HG03565 (cell line): ENCODE results near the gene PRF1.
"Not testable (repeated sequence)": the region's sequence is repeated elsewhere in the genome, so short reads cannot be mapped to it uniquely, and the experiment has no call there.

Experiments used
- ATAC-seq: cut with Tn5 transposase; IDR thresholded peaks from one replicate; pipeline ENCODE4 v1.9.1; 2021; ENCODE audit warnings: mild to moderate bottlenecking, moderate library complexity; ENCODE audit not compliant: unreplicated experiment

PRF1 gene

GRCh38 chr10:70602665-70603448 lies at the start of gene PRF1:
Gene PRF1, minus strand, starts transcription at chr10:70602741. Its CDS starts 1,839 bp downstream, at chr10:70600902.
- no peak for ATAC-seq

GRCh38 chr10:70651661-70652060 lies 49.1 kb upstream of the PRF1 start:
- no peak for ATAC-seq

GRCh38 chr10:70650718-70651117 lies 48.2 kb upstream of the PRF1 start:
- ATAC-seq: no peak

GRCh38 chr10:70650104-70650503 lies 47.6 kb upstream of the PRF1 start:
- no peak for ATAC-seq

- ATAC-seq: no peak
These were observed 47.0 kb upstream of the PRF1 start for GRCh38 chr10:70649526-70649925.

GRCh38 chr10:70648427-70648826 lies 45.9 kb upstream of the PRF1 start:
- no peak for ATAC-seq

- ATAC-seq: no peak
These were observed 44.5 kb upstream of the PRF1 start for GRCh38 chr10:70647086-70647485.

- ATAC-seq: not testable (repeated sequence)
These were observed 42.4 kb upstream of the PRF1 start for GRCh38 chr10:70644959-70645358.

GRCh38 chr10:70643272-70643671 lies 40.7 kb upstream of the PRF1 start:
- not testable (repeated sequence) for ATAC-seq

GRCh38 chr10:70639640-70640383 lies 37.3 kb upstream of the PRF1 start:
- not testable (repeated sequence) for ATAC-seq

GRCh38 chr10:70634515-70634914 lies 32.0 kb upstream of the PRF1 start:
- ATAC-seq: not testable (repeated sequence)

- no peak for ATAC-seq
These were observed 31.5 kb upstream of the PRF1 start for GRCh38 chr10:70634011-70634410.

- not testable (repeated sequence) for ATAC-seq
These were observed 29.2 kb upstream of the PRF1 start for GRCh38 chr10:70631735-70632134.

GRCh38 chr10:70629338-70629737 lies 26.8 kb upstream of the PRF1 start:
- no peak for ATAC-seq

- ATAC-seq: no peak
These were observed 23.5 kb upstream of the PRF1 start for GRCh38 chr10:70626056-70626455.

- ATAC-seq: no peak
These were observed 20.7 kb upstream of the PRF1 start for GRCh38 chr10:70622981-70623844.

- no peak for ATAC-seq
These were observed 20.0 kb upstream of the PRF1 start for GRCh38 chr10:70622541-70622940.

- ATAC-seq: no peak
These were observed 19.1 kb upstream of the PRF1 start for GRCh38 chr10:70621503-70622078.

GRCh38 chr10:70620020-70620289 lies 17.4 kb upstream of the PRF1 start:
- no peak for ATAC-seq

- ATAC-seq: no peak
These were observed 16.9 kb upstream of the PRF1 start for GRCh38 chr10:70619271-70620019.
